ENCODE results near the gene HELT. TPM values are rescaled to one million over a fixed set of nuclear protein-coding genes. Genes with fewer than 3 reads are reported as not detected.

Gene HELT
- total and polyA plus RNA-seq, 11 donors: not detected

- intact Hi-C loops (cut with DNase I): no loop called here
- H3K9me3 ChIP-seq: no peaks in the 10 kb centered on the region
- ATAC-seq (no peak), DNase-seq (no peak)
- no peaks in the 10 kb centered on the region for H3K4me1 ChIP-seq
- 95 to 97% (median 96%) methylated on average over 14 of the region's 14 CpGs for WGBS, 4 donors
- no peak overlapping the region for H3K4me3 ChIP-seq
- peaks cover 0 to 4% (median 0%) of the 10 kb centered on the region in 9 donors for H3K27me3 ChIP-seq
- TF ChIP-seq POLR2A (IDR thresholded peaks at IDR 0.05) (no peak), CTCF (IDR thresholded peaks at IDR 0.05) (no peak)
- no peak overlapping the region for H3K27ac ChIP-seq
- no peaks in the 10 kb centered on the region for H3K36me3 ChIP-seq
Observed at GRCh38 chr4:185053746-185054145, 35.5 kb downstream of the HELT start.

- no peak overlapping the region for H3K27ac ChIP-seq
- WGBS, 4 donors: 81 to 87% (median 84%) methylated on average over 5 of the region's 5 CpGs
- H3K36me3 ChIP-seq: no peaks in the 10 kb centered on the region
- H3K4me3 ChIP-seq: no peak overlapping the region
- ATAC-seq (no peak), DNase-seq (no peak)
- intact Hi-C loops (cut with DNase I): no loop called here
- TF ChIP-seq POLR2A (IDR thresholded peaks at IDR 0.05): no peak
- no peak for TF ChIP-seq CTCF (IDR thresholded peaks at IDR 0.05)
- H3K4me1 ChIP-seq: no peaks in the 10 kb centered on the region
- peaks cover 0 to under 1% (median 0%) of the 10 kb centered on the region in 9 donors for H3K27me3 ChIP-seq
- no peaks in the 10 kb centered on the region for H3K9me3 ChIP-seq
Observed at GRCh38 chr4:185054272-185054671, 36.0 kb downstream of the HELT start.

GRCh38 chr4:185054886-185055285, 36.6 kb downstream of the HELT start:
- WGBS, 4 donors: 79 to 86% (median 81%) methylated on average over 7 of the region's 7 CpGs
- TF ChIP-seq POLR2A (IDR thresholded peaks at IDR 0.05) (no peak), CTCF (IDR thresholded peaks at IDR 0.05) (no peak)
- intact Hi-C loops (cut with DNase I): no loop called here

GRCh38 chr4:185061610-185062009, 43.3 kb downstream of the HELT start:
- Histone ChIP-seq H3K9me3 (peaks cover 0 to 8% (median 0%) of the 10 kb centered on the region in 12 donors), H3K4me3 (no peak overlapping the region), H3K36me3 (no peaks in the 10 kb centered on the region), H3K27me3 (no peaks in the 10 kb centered on the region), H3K27ac (no peak overlapping the region), H3K4me1 (no peaks in the 10 kb centered on the region)
- ATAC-seq (no peak), DNase-seq (no peak)
- intact Hi-C loops (cut with DNase I): no loop called here
- 72 to 79% (median 76%) methylated on average over 3 of the region's 3 CpGs for WGBS, 4 donors
- TF ChIP-seq CTCF (IDR thresholded peaks at IDR 0.05) (no peak), POLR2A (IDR thresholded peaks at IDR 0.05) (no peak)

More at GRCh38 chr4:185054886-185055285, 36.6 kb downstream of the HELT start:
- no peak for ATAC-seq
- Histone ChIP-seq H3K4me3 (no peak overlapping the region), H3K4me1 (no peaks in the 10 kb centered on the region), H3K27me3 (no peaks in the 10 kb centered on the region), H3K9me3 (no peaks in the 10 kb centered on the region), H3K36me3 (no peaks in the 10 kb centered on the region), H3K27ac (no peak overlapping the region)
- DNase-seq: no peak
